HG03460 (cell line): ENCODE measurements around the gene TJP1.
"Not testable (repeated sequence)": the region's sequence is repeated elsewhere in the genome, so short reads cannot be mapped to it uniquely, and the experiment has no call there.

ENCODE experiments used
- ATAC-seq: cut with Tn5 transposase; IDR thresholded peaks from one replicate; pipeline ENCODE4 v1.9.1; 2021; ENCODE audit not compliant: unreplicated experiment

The TJP1 gene

DNA sequence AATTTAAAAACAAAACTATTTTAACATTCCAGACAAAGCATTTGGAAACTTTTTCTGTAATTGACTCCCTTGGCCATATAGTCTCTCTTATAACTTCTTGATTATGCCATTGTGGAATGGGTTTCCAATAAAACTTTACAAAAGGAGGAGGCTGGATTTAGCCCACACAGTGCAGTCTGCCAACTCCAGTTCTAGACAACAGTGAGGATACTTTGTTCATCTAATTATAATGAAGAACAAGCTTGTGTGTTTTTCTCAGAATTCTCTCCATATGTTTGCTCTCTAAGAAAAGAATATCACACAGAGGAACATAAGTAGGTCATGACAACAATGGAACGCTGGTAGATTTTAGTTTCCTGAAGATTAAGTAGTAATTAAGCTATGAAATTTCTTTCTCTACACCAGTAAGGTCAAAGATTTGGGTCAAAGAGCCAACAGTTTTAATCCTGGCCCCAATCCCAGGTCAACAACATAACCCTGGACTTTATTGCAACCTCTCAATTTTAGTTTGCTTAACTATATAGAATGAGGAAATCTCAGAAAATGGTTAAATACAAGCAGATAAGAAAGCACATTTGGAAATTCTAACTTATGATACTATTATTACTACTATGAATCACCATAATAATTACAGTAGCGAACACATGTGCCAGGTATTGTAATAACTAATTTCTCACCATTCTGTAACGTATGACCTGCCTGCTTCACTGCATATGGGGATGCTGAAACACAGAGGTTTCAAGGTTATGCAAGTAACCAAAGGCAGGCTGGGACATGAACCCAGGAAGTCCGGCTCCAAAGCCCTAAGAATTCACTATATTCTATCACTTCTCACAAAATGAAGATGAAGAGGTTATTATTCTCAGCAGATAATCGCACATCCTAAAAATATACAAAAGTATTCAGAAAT, 65.7 kb downstream of the TJP1 start:
- no peak for ATAC-seq

DNA sequence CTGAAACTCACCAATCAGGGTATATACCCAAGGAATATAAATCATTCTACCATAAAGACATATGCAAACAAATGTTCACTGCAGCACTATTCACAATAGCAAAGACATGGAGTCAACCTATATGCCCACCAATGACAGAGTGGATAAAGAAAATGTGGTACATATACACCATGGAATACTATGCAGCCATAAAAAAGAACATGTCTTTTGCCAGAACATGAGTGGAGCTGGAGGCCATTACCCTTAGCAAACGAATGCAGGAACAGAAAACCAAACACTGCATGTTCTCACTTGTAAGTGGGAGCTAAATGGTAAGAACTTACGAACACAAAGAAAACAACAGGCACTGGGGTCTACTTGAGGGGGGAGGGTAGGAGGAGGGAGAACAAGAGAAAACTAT, 68.3 kb downstream of the TJP1 start:
- not testable (repeated sequence) for ATAC-seq

DNA sequence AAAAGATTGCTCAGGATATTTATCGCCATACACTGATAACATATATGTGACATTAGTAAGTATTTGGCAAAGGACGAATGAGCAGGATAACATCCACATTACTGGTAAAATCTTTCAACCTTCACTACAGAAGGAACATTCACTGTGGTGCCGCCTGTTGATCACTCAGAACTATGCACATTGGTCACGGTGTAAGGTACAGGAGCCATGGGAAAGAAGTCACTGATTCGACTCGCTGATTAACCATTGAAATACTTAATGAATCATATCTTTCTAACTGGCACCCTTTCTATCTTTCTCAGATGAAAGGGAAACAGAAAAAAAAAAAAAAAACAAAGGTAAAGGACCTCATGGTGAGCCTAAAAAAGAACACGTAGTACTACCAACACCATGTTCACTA, 68.8 kb downstream of the TJP1 start:
- no peak for ATAC-seq

DNA sequence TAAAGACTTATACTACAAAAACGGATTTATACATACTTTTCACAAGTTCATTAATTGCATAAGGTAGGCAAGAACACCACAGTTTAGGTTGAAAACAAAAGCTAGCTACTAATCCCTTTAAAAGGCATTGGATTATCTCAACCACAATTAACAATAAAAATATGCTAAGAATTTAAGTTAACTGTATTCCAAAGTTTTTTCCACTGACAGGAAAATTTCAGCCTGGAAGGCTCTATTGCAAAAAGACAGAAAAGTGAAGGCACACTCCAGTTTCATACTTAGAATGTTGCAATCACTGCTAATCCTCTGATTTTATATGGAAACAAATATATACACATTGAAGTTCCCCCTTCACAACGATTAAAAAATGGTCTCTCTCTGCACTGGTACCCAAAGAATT, 71.5 kb downstream of the TJP1 start:
- no peak for ATAC-seq

DNA sequence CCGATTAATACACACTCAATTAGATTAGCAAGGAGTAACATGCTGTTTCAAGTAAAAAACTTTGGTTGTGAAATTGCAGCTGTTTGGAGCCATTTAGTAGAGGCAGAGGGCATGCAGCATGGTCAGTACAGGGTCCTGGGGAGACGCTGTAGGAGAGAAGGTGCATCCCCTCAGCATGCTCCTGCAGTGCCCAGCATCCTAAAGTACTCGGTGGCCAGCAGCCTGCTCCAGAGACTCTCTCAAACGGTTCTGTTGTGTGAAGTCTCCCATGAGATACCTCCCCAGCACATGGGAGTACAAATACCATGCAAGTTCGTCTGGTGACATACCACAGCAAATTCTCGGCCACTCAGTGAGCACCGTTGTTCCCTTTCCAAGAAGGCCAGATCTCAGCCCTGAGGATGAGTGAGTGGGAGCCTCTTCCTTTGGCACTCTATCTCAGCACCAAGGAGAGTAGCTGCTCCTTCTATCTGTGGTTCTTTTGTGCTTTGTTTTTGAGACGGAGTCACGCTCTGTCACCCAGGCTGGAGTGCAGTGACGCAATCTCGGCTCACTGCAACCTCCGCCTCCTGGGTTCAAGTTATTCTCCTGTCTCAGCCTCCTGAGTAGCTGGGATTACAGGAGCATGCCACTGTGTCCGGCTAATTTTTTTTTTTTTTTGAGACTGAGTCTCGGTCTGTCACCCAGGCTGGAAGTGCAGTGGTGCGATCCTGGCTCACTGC, 72.7 kb downstream of the TJP1 start:
- no peak for ATAC-seq

DNA sequence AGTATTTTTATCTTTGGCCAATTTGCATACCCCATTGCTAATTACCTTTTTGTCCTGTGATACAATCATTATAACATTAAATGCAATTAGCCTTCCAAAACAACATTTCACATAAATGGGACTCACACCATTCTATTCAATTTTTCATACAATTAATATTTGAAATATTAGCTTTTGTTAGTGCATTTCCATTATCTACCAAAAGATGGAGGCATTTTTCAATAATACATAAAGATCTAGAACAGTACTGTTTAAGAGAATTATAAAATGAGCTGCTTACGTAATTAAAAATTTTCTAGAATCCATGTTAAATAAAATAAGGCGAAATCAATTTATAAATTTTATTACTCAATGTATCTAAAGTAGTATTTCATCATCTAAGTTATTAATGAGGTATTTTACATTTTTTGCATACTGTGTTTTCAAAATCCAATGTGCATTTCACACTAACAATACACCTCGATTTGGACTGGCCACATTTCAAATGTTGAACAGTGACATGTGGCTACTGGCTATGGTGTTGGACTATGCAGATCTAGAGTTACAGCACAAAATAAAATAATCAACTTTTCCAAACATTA, 74.3 kb downstream of the TJP1 start:
- no peak for ATAC-seq

DNA sequence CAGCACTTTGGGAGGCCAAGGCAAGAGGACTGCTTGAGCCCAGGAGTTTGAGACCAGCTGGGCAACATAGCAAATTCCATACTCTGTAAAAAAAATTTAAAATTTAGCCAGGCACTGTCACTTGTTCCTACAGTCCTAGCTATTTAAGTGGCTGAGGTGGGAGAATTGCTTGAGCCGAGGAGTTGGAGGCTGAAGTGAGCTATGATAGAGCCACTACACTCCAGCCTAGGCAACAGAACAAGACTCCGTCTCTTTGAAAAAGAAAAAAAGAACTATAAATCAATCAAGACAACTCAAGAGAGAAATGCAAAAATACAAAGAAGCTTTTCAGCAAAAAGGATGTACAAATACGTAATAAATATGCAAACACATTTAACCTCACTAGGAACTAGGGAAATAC, 78.8 kb downstream of the TJP1 start:
- ATAC-seq: no peak

DNA sequence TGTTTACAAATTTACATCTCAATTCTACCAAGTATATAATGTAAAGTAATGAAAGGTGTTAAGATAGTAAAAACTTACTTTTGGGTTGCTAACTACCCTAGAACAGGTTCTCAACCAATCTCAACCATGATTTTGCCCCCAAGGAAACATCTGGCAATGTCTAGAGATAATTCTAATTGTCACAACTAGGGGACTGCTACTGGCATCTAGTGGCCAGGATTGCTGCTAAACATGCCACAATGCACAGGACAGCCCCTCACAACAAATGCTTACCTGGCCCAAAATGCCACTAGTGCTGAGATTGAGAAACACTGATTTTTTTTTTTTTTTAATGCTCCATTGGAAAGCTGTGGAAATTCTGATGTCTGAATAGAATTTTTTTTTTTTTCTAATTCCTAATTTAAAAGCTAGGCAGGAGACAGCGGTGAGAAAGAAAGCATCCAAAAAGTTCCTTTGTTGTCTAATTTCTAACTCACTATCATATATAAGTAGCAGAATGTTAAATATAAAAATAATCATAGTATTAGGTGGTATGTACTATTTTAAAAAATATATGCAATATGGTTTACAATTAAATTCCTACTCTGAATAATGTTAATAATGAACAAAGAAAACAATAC, 81.5 kb downstream of the TJP1 start:
- no peak for ATAC-seq

DNA sequence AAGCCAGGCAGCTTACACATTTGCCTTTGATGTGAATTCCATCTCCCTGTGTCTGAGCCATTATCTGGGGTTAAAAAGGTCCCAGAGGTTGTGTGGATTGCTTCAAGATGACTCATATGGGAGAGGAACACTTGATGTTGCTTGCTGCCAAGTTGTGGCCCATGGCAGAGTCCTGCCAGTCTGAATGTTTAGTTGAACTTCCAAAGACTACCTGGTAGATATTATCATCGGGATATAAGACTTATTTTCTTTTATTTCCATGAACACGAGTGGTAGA, 85.6 kb downstream of the TJP1 start:
- no peak for ATAC-seq

DNA sequence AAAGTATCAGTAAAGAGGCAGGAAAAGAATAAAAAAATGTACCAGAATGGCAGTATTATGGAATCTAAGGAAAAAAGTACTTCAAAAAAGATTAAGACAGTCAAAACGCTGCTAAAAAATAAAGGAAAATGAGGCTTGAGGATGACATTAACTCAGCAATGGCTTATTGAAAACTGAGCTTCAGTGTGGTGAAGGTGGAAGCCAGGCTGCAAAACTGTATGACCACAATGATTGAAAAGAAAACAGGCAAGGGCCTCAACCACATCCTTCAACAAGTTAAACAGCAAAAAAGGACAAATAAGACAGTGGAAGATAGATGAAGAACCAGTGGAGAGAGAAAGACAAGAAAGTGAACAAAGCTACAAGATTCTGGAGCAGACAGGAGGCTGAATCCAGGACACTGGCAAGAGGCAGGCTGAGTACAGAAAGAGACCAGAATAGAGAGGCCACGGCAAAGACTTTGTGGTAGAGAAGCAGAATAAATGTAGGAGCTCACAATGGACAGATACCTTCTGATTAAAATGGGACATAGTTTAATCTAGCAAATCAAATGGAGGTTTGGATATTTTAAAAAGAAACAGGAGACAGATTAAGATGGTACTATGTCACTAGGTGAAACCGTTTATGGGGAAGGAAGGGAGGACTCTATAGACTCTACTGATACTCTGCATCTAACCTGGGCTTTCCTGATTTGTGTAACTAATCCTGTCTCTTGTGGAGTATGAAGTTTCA, 86.1 kb downstream of the TJP1 start:
- peak; percentile 80 for ATAC-seq

DNA sequence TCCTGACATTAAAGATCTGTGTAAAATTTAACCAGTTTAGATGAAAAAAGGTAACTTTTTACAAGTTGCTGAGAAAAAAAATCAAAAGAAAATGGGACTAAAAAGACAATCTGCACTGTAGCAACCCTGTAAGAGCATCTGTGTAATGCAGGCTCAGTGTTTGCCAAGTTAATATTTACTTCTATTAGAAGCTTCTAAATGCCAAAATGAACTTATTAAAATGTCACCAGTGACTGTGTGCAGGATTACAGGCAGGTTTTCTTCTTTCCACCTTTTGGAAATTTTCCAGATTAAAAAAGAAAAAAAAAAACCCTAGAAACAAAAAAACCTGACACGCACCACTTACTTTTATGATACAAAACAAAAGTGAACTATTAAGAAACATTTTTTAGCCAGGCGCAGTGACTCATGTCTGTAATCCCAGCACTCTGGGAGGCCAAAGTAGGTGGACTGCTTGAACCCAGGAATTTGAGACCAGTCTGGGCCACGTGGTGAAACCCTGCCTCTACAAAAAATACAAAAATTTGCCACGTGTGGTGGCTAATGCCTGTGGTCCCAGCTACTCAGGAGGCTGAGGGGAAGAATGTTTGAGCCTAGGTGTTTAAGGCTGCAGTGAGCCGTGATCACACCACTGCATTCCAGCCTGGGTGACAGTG, 87.2 kb downstream of the TJP1 start:
- no peak for ATAC-seq

DNA sequence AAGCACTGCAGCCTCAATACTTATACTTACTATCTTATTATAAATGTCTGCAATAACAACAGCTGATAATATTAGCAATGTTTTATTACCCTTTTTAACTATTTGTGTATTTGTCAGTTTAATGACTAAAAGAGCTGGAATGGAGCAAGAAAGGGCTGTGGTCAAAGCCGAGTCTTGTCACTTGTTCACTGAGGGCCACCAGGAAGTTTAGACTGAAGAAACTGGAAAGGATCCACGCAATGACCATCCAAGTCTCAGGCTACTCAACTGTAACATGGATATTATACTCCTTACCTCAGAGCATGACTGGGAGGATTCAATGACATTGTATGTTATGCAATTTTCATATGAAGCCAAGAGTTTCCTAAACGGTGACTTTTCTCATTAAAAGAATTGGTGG, 90.4 kb downstream of the TJP1 start:
- no peak for ATAC-seq

DNA sequence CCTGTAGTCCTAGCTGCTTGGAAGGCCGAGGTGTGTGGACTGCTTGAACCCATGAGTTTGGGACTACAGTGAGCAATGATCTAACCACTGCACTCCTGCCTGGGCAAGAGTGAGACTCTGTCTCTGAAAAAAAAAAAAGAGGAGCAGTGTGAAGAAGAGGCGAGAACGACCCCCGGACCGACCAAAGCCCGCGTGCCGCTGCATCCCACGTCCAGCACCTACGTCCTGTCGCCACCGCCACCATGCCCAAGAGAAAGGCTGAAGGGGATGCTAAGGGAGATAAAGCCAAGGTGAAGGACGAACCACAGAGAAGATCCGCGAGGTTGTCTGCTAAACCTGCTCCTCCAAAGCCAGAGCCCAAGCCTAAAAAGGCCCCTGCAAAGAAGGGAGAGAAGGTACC, 91.8 kb downstream of the TJP1 start:
- ATAC-seq: not testable (repeated sequence)

DNA sequence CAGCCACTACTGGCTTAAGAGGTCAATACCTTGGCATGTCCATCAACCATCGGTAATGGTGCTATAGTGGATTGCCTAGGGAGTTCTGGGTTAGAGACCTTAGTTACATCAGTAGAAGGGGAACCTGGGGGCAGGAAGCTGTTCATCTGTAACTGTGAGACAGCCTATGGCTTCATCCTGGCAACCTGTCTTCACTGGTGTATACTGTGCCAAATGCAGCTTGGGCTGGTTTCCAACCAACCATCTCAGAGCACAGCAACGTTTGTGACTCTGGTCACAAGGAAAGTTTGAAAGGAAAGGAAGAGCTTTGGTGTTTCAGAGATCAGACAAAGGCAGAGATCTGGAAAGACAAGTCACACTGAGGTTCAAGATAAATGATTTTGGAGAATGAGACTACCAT, 93.8 kb downstream of the TJP1 start:
- ATAC-seq: no peak

DNA sequence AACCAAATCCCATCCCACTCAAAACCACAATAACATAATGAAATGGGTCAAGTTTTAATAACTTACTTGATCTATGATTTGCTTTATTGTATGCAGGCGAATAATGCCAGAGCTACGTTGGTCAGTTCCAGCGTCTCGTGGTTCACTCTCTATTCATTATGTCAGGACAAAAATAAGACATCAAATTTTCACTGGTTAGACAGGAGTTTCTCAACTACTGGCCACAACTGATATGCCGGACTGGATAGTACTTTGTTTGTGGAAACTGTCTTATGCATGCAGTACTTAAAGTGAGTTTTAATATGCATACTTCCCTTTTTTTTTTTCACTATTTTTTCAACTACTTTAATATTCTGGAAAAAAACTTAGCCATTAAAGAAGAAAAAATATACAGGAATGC, 94.4 kb downstream of the TJP1 start:
- no peak for ATAC-seq

DNA sequence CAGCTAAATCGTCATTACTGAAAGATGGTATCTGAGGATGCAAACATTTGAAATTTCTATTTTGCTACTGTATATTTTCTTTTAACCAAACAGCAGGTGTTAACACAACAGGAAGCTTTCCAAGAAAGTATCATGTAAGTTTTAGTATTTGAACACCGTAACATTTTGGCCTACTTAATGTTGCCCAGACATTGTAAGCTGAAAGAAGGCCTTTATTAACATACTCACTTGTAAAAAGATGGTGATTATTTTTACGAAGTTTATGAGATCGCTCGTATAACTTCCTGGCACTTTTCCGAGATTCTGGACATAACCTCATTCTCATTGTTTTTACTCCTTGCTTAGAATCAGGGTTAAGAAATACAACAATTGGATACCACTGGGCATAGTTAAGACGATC, 95.7 kb downstream of the TJP1 start:
- ATAC-seq: no peak

DNA sequence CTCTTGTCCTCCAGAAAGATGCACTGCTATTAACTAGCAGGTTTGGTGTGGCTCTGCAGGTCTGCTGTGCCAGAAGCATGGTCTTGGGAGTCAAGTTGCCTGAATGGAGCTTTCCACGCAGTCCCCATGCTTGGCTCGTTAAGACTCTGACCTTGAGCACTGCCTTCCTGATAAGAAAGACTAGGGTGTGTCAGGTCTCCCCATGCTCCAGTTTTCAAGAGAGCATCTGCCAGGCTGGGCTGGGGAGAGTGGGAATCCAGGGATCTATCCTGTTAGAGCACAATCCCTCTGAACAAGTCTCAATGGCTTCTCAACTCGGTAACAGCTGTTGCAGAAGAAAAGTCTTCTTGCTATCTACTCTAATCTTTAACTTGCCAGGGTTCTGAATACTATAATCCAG, 98.2 kb downstream of the TJP1 start:
- ATAC-seq: no peak

DNA sequence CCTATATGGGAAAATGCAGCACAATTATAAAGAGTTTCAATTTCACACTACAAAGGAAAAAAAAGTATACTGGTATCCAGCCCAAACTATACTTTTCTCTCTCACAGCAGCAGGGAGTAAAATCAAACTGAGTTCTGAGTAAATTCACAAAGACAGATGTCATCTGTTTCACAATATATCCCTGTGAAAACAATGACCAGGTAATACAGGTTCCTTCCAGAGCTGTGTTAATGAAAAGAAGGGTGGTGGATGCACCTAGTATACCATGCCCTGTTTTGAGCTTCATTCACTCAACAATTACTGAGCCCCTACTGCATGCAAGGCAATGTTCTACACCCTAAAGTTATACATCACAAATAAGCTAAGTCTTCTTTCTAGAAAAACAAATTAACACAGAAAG, 108.5 kb downstream of the TJP1 start:
- no peak for ATAC-seq

DNA sequence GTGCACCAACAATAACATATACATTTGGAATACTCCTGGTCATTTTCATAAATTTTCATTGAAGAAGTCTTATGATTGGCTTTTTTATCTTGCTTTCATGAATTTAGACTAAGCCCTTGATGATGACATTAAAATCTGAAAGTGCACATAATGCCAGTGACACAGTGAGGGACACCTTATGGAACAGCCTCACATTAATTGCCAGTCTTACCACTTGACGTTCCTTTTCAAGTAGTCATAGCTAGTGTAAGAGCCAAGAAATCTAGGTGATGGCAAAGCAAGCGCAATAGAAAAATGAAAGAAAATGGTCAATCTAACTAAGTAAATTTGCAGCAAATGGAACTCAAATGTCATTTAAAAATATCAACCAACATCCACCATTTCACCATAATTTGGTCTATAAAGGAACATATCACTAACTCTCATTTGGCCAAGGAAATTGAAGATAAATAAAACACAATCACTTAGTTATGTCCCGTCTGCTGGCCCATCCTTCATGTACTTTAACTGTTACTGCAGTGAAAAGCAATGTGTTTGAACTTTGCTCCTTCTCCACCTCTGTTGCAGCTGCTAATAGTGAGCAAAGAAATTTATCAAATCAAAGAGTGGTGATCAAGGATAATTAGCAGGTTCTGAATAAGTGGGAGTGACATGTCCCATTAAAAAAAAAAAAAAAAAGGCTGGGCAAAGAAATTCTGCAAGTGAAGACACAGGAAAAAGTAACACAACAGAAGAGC, 110.0 kb downstream of the TJP1 start:
- ATAC-seq: no peak

DNA sequence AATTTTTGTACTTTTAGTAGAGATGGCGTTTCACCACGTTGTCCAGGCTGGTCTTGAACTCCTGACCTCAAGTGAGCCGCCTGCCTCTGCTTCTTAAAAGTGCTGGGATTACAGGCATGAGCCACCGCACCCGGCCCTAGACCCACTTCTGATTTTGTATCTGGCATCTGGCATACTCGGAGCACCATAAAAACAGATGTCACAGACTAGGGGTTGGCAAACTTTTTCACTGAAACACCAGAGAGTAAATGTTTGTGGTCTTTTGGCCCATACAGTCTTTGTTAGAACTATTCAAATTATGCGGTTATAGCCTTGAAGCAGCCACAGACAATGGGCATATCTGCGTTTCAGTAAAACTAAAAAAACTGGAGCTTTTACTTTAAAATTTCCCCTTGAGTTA, 110.7 kb downstream of the TJP1 start:
- no peak for ATAC-seq
